IPS DF 19.7 (cell line): Measurements from ENCODE around the gene PHOSPHO1.

ENCODE experiments used
- DNase-seq: peaks from one replicate; pipeline ENCODE4 v3.0.0-alpha.2; 2013; ENCODE audit warnings: low read depth, low spot score

The PHOSPHO1 gene

DNA sequence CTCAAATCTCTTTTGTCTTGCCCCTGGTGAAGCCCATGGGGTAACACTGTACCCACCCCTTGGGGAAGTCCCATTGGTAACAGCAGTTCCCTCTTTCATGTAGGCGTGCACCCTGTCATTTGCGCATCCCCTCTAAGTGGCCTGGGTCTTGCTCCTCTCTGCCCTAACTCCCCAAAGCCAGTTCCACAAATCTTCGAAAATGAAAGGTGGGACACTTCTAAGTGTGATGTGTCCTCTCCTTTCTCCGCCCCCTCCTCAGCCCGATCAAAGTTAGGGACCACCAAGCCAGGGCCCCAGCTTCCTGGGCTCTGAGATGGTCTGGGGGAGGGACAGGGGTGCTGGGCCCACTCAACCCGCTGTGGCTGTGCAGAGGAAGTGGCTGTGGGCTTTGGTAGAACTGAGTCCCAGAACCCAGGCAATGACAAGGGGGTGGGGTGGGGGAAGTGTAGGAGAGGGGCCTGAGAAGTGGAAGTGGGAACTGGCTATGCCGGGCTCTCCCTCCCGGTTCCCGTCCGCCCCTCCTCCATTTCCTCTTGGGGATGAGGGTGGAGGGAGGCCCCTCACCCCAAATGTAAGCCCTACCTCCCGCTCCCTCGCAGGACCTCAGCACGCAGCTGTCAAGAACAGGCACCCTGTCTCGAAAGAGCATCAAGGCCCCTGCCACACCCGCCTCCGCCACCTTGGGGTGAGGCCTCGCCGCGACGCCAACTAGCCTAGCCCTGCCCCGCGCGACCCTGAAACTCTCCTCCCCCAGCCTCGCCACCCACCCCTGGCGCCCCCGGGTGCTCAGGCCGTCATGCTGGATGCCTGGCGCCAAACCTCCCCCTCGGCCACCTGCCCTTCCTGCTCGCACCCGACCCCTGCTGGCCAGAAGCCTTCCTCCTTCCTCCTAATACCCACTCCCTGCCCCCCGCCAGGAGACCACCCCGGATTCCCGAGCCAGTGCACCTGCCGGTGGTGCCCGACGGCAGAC lies 11.4 kb downstream of the PHOSPHO1 start:
- DNase-seq, result no peak

DNA sequence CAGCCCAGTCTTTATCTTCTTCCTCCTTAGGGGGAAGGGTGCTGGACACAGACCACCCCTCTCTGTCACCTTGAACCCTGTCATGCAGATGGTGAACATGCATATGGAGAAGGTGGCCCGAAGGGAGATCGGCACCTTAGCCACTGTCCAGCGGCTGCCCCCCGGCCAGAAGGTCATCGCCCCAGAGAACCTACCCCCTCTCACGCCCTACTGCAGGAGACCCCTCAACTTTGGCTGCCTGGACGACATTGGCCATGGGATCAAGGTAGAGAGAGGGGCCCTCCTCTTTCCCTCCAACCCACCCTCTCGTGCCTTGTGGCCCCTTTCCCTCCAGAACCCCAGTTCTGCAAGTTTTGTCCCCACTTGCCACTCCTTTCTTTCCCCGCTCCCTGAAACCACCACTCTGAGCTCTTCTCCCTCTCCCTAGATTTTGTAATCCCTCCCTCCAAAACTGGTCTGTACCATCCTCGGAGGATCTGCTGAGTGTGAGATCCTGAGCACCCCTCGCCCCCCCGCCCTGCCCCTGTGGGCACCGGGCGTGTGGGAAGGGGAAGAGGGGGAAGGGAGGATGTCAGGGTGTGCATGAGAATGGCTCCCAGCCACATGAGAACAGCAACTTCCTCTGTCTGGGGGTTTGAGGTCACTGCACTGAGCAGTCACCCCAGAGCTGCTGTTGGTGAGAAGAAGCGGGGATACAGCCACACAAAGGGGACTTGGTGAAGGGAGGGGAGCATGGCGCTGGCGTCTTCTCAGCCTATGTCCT lies 12.8 kb downstream of the PHOSPHO1 start:
- DNase-seq, result no peak

DNA sequence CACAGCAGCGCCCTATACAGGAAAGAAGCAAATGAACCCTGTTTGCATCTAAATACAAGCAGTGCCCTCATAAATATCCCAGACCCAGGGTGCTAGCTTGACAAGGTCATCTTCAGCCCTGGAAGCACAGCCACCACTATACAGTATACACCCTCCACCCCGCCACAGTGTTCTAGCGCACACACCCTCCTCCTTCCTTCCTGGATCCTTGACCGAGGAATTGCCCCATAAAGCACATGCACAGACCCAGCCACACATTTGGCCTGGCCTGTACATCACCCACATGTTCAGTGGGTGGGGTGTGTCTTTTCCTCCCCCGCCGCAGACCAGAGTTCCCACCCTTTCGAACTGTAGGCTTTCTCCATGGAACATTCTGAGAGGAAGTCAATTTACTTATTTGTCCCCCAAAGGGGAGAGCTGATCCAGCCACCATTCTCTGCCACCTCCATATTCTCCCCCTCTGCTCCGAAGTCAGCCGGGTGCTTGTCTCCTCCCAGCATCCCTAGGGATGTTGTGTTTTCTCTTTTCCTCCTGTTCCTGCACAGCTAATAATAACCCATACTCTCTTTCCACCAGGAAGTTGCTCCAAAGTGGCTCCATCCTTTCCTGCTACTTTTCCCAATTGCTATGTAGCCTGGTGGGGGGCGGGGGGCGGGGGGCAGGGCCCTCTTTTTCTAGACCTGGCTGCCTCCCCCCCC lies 13.5 kb downstream of the PHOSPHO1 start:
- no peak for DNase-seq

DNA sequence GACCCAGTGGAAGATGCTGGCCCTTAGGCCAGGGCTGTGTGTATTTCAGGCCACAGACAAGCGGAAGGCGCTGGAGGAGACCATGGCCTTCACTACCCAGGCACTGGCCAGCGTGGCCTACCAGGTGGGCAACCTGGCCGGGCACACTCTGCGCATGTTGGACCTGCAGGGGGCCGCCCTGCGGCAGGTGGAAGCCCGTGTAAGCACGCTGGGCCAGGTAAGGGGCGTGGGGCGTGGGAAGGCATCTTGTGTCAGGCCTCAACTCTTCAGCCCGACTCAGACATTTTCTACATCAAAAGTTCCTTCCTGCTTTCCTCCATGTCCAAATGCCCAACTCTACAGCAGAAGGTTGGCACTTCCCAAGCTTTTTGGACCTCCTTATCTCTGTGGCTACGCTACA lies 14.1 kb downstream of the PHOSPHO1 start:
- DNase-seq, result no peak

DNA sequence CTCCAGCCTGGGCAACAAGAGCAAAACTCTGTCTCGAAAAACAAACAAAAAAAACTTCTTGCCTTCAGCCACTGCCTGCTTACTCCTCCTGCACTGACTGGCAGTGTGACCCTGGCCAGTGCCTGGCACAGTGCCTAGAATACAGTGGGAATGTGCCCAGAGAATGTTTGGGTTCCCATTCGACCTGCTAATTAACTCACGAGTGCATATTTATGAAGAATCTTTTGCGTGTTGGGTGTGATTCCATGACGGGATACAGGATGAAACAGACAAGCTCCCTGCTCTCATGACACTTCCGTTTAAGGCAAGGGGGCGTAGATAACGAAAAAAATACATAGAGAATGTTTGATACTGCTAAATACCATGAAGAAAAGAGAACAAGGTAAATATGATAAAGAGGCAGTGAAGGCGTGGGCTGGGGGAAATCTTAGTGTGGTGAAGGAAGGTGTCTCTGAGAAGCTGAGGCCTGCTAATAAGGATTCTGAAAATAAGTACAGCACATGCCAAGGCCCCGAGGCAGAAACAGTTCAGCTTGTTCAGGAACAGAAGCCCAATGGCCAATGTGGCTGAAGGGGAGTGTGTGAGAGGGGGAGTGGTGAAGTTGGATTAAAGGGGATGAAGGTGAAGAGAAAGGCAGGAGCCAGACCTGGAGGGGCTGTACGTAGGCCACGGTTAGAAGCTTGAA lies 15.8 kb downstream of the PHOSPHO1 start:
- no peak for DNase-seq

DNA sequence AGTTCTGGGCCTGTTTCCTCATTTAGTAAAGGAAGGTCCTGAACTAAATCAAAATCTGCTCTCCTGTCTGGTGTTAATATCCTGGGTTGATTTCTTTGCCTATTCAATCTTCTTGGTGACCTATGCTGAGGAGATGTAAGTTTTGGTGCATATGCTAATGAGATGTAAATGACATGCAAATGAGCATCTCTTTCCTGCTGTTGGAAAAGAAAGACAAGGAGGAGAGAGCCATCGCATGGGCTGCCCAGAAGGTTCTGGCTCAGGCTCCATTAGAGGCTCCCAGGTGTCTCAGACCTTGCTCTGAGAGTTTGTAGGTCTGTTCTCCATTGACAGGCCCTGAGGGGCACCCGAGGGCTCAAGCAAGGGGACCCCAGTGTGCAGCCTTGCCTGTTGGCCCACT lies 16.7 kb downstream of the PHOSPHO1 start:
- no peak for DNase-seq

DNA sequence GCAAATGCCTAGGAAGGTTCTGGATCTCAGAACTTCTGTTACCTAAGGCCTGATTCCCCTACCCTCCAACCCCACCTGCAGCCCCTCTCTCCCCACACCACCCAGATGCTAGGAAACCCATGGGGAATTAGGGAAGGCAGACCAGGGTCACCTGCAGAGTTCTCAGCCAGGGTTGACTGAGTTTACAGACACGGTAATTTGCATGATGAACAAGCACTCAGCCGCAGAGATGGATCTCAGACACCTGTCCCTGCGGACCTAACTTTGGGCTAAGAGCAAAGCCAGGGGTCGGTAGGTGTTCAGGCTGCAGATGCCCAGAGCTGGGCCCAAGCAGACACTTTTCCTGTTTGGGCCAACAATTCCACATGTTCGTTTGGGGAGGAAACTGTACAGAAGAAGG lies 17.2 kb downstream of the PHOSPHO1 start:
- no peak for DNase-seq

DNA sequence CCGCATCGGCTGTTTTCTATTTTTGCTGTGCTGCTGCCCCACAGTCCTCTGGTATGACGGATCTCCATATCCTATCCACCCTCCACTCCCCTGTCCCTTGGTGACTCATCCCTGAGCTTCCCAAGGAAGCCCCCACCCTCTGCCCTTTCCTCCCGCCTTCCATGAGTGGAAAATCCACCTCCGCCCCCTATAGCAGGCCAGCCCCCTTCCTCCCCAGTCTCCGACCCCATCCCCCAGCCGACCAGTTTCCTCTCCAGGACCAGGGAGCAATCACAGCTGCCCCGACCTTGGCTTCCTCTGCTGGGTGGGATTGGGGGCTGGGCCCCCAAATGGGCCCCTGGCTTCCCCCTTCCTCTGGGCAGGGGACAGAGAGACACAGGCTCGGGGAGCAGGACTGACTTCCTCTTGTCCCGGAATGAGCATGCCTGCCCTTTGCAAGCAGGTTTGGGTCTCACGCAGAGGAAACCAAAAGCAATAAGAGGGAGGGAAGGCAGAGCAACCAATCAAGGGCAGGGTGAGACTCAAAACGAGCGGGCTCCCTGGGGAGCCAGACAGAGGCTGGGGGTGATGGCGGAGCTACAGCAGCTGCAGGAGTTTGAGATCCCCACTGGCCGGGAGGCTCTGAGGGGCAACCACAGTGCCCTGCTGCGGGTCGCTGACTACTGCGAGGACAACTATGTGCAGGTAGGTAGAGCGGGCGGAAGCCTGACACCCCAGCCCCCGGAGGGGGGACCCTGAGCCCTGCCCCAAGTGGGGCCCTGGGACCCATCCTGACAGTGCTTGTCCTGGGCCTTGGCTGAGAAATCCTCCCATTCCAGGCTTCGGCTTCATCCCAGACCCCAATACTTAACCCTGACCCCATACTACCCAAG lies 20.2 kb downstream of the PHOSPHO1 start, which contains the start of the genes ABI3 and GNGT2:
Gene ABI3 (plus strand): TSS at position 550 of the 872 bp plus-strand sequence. CDS start 18 bp downstream, at position 568.
Gene GNGT2 (minus strand): TSS at position 417 of the 872 bp plus-strand sequence. CDS start 3,152 bp downstream, outside the sequence.
- no peak for DNase-seq

DNA sequence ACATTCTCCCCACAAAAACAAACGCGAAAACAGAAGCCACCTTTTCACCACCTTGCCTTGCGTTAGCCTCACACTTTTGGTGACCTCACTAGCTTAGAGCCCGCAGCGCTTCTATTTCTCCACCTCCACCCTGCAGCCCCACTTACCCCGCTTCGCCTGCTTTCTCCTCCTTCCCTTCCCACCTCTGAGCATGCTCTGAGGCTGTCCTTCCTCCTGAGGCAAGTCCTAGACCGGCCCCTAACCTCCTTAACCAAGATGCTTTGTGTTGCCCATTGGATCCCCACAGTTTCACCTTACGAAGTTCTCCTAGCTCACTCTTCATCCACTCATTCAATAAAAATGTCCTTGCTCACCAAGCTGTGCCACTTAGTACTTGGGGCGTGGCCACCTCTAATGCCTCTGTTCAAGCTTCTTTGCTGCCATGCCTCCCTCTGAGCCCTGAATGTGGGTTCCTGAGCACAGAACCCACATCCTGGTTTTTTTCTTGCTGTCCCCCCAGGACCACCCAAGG lies 21.5 kb downstream of the PHOSPHO1 start:
- DNase-seq, result no peak

DNA sequence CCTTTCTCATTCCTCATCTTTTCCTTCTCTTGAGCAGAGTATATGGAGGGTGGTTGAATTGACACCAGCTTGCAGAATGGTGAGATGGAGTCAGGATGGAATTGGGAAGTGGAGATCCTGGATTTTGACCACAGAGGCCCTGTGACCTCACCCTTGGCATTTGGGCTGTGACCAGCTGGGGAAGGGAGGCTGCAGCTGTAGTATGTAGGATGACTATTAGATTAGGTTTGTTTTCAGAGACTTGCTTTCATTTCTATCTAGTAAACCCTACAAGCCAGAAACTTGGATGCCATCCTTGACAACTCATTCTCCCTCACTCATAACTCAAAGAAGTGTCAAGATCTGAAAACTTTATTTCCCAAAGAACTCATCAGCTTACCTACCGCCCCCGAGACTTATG lies 26.1 kb downstream of the PHOSPHO1 start:
- no peak for DNase-seq

DNA sequence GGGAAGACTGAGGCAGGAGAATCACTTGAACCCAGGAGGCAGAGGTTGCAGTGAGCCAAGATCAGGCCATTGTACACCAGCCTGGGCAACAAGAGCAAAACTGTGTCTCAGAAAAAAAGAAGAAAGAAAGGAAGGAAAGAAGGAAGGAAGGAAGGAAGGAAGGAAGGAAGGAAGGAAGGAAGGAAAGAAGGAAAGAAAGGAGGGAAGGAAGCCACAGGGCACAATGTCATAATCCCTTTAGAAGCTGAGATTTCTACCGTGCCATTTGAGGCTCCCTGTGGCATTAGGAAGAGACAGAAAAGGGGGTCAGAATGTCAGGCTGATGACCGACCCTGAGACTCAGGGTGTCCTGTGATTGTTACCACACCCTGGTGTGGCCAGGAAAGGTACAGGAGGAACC lies 26.8 kb downstream of the PHOSPHO1 start:
- DNase-seq, result no peak

DNA sequence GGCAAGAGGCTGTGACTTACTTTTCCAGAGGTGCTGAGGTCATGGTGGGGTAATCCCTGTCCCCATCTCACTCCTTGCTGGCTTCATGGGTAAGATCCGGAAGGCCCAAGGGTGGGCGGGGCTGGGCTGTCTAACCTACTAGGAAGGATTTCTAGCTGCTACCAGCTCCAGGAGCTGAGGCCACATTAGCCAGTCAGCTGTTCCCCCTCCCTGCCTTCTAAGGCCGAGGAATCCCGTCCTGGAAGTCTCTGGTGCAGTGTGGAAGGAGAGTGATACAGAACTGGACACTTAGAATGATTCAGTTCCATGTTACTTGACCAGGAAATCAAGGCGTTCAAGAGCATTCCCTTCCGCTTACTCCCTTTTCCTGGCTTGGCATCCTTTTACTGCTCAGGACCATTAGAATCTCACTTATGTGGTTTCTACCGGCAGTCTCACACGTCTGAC lies 29.1 kb downstream of the PHOSPHO1 start:
- DNase-seq, result no peak

DNA sequence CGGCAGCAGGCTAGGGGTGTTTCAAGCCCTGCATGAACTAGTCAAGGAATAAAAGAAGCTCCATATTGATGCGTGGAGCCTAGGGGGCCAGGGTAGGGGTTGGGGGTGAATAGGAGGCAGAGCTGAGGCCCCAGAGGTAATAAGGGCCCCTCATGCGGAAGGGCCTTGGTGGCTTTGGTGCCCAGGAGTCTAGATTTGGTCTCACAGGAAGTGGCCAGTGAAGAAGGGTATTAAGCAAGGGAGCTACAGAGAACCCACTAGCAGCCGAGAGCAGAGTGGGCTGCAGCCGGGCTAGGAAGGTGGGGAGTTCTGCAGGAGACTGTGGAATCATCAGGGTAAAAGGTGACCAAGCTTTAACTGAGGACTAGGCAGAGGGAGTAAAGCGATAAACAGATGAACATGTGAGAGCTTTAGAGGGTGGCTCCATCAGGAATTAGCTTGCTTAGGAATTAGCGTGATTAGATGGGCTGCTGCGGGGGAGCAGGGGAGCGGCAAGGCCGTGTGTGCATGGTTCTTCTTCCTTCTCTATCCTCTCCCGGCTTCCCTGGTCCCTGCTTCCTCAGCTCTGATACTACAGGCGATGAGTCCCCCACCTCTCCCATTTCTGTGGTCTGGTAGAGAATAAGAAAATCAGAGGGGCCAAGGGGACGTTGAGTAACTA lies 30.0 kb downstream of the PHOSPHO1 start:
- no peak for DNase-seq

DNA sequence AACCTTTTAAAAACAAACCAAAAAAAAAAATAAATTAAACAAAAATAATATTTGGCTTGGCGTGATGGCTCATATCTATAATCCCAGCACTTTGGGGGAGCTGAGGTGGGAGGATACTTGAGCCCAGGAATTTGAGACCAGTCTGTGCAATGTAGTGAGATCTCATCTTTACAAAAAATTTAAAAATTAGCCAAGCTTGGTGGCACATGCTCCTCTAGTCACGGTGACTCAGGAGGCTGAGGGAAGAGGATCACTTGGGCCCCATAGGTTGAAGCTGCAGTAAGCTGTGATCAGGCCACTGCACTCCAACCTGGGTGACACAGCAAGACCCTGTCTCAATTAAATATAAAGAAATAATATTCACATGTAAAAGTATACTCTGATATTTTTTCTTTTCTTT lies 32.4 kb downstream of the PHOSPHO1 start:
- no peak for DNase-seq

DNA sequence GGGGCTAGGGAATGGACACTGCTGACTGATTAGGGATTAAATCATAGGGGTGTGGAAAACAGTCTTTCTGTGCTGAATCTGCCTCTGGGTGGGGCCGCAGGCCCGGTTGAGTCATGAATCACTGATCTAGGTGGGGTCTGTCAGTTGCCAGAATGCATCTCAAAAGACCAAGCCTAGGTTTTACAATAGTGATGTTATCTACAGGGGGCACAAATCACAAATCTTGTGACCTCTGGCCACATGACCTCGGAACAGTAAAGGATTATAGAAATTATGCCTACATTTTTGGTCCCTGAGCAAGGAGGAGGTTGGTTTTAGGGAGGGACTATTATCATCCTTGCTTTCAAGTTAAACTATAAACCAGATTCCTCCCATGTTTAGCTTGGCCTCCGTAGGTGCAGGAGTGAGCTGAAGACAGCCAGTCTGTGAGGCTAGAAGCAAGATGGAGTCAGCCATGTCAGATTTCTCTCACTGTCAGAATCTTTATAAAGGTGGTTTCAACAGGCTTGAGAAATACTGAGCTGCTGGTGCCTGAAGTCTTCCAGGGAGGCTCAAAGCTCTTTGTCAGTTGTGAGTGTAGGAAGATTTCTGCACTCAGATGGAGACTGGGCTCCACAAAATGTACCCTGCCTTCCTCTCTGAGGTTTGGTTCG lies 33.1 kb downstream of the PHOSPHO1 start:
- no peak for DNase-seq

DNA sequence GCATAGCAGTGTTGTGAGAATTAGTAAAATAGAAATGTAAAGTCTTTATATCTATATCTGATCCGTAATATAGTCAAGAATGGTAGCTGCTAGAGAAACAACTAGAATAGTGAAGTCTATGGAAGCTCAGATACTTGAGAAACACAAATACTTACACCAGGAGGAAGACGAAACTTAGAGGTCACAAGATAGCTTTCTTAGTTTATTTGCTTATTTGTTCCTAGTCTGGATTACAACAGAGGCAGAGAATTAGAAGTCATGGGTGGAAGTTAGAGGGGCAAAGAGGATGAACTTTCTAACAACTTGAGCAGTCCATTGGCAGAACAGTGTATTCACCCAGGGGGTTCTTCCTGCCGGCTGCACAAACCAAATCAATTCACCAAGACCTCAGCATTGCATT lies 34.1 kb downstream of the PHOSPHO1 start:
- no peak for DNase-seq

DNA sequence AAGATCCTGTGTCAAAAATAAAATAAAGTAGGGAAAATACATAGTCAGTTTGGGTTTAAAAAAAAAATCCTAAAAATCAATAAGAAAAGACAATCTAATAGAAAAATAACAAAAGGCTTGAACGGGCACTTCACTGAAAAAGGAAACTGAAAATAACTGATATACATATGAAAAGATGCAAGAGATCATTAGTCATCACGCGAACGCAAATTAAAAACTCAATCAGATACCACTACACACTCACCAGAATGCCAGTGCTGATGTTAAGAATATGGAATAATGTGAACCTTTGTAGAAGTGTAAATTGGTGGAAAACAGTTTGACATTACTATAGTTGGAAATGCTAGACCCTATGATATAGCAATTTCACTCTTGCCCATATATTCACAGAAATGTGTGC lies 34.8 kb downstream of the PHOSPHO1 start:
- DNase-seq, result no peak

DNA sequence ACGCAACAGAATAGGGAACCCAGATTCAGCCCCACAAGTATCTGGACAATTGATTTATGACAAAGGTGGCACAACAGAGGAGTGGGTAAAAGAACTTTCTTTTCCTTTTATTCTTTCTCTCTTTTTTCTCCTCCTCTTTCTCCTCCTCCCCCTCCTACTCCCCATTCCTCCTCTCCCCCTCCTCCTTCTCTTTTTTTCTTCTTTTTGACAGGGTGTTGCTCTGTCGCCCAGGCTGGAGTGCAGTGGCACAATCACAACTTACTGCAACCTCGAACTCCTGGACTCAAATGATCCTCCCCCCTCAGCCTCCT lies 36.3 kb downstream of the PHOSPHO1 start:
- DNase-seq, result no peak
